ENCODE results near the gene KRT72.

- TF ChIP-seq EZH2 (IDR thresholded peaks at IDR 0.05; ENCODE audit: borderline replicate concordance) = no peak
- TF ChIP-seq CTCF (IDR thresholded peaks at IDR 0.05; ENCODE audit: poor library complexity) = no peak
- TF ChIP-seq EZH2phosphoT487 (IDR thresholded peaks at IDR 0.05; ENCODE audit: low read depth, severe bottlenecking, unreplicated experiment) = no peak
Observed at GRCh38 chr12:52632656-52633055, 31.4 kb upstream of the KRT72 start.

Measured in hepatocyte (in vitro differentiated cells).